PC-9 (cell line): ENCODE data around the gene SOCS7.

Experiments
- CTCF ChIP-seq: fragments of 200-600 bp; sonication (generic); conservative IDR thresholded peaks from 2 replicates; pipeline ENCODE4 v1.6.1; 2017; ENCODE audit warnings: mixed run types, antibody characterized with exemption, mild to moderate bottlenecking, moderate library complexity
- EZH2 ChIP-seq: fragments of 200-600 bp; sonication (generic); IDR thresholded peaks from 2 replicates; pipeline ENCODE4 v1.8.0; 2017; ENCODE audit warnings: antibody characterized with exemption, low read depth

GRCh38 chr17:38430822-38431221 lies 79.2 kb downstream of the SOCS7 start:
- TF ChIP-seq CTCF (no peak), EZH2 (no peak)
